ENCODE results near the gene CAPG. TPM values are rescaled to one million over a fixed set of nuclear protein-coding genes. Genes with fewer than 3 reads are reported as not detected.

Gene CAPG
- total and polyA plus RNA-seq, 2 of the 4 experiments (the other 2 are of a cell fraction): 79.9 to 98.3 TPM

- H3K18ac ChIP-seq (ENCODE audit: low read depth, low read length): peak overlapping the region; percentile 80
- H2AK9ac ChIP-seq (replicated peaks; ENCODE audit: low read depth, low read length, poor library complexity): peak overlapping the region; percentile 89
- no peaks in the 10 kb centered on the region for H3K9me3 ChIP-seq (ENCODE audit: control insufficient read depth, insufficient read depth, low read length)
- H4K20me1 ChIP-seq (ENCODE audit: insufficient read depth, low read length): no peaks in the 10 kb centered on the region
- peak overlapping the region; percentile 99 for H3K4ac ChIP-seq (ENCODE audit: low read depth, low read length)
- H3K14ac ChIP-seq (replicated peaks; ENCODE audit: low read depth, low read length): peak overlapping the region; percentile 100
- no peak for ATAC-seq (ENCODE audit: low read depth)
- H3K27ac ChIP-seq (ENCODE audit: insufficient read depth, low read length): peak overlapping the region; percentile 93
- peak overlapping the region; percentile 99 for H4K91ac ChIP-seq (ENCODE audit: insufficient read depth, low read depth, low read length)
- H3K9me1 ChIP-seq (ENCODE audit: insufficient read depth, low read length): peaks cover 16% of the 10 kb centered on the region
- peak overlapping the region; percentile 94 to 100 for H4K8ac ChIP-seq (ENCODE audit: low read depth in 2 of 2, low read length in 2 of 2)
- peak overlapping the region; percentile 99 for H2BK120ac ChIP-seq (ENCODE audit: low read depth, low read length)
- ChIA-PET CTCF (interaction anchor here (1.3 to 3.6 kb wide), 4 partner anchors 88 to 218 kb away, joined by 3 to 46 read pairs (median 6); no protein-coding TSS in a partner anchor), POLR2A (ENCODE audit: unreplicated experiment) (interaction anchor here (0.8 to 3.0 kb wide), 7 partner anchors 120 to 181 kb away, joined by 3 to 16 read pairs (median 5); partner anchors contain the start of gene MAT2A)
- peak overlapping the region; percentile 57 for H2BK20ac ChIP-seq (ENCODE audit: low read depth, low read length)
- H3K23ac ChIP-seq (ENCODE audit: low read depth, low read length): peak overlapping the region; percentile 98
- peak overlapping the region; percentile 96 for H3K4me2 ChIP-seq (ENCODE audit: low read depth, low read length)
- WGBS, 2 experiments (ENCODE audit: extremely low coverage in 2 of 2, insufficient read length in 1 of 2): 42% methylated on average over 10 of the region's 17 CpGs; no CpG with 5 or more reads in 1 of the 2 experiments
- peak overlapping the region; percentile 96 for H2AFZ ChIP-seq (replicated peaks; ENCODE audit: low read length, poor library complexity)
- H2BK5ac ChIP-seq (ENCODE audit: low read depth, low read length, poor library complexity, severe bottlenecking): peak overlapping the region; percentile 91
- no peak for DNase-seq
- H4K5ac ChIP-seq (ENCODE audit: low read depth, low read length): peak overlapping the region; percentile 95
- no peaks in the 10 kb centered on the region for H3K27me3 ChIP-seq (ENCODE audit: control insufficient read depth, insufficient read depth, low read length)
- intact Hi-C loops (cut with micrococcal nuclease) (no loop called here), in situ Hi-C loops (cut with MboI; ENCODE audit: low sequenced_read_pairs) (no loop called here), dilution Hi-C loops (cut with HindIII; ENCODE audit: low sequenced_read_pairs, unreplicated experiment) (no loop called here)
- peak overlapping the region; percentile 54 for H3K4me3 ChIP-seq (ENCODE audit: insufficient read depth, low read depth, low read length)
- TF ChIP-seq NFE2L2 (IDR thresholded peaks at IDR 0.05; ENCODE audit: low read depth, low read length) (no peak), RAD21 (IDR thresholded peaks at IDR 0.05; ENCODE audit: low read length) (no peak), FOS (IDR thresholded peaks at IDR 0.05; ENCODE audit: low read depth, low read length) (no peak), SMC3 (IDR thresholded peaks at IDR 0.05; ENCODE audit: low read depth, low read length) (no peak), CEBPB (IDR thresholded peaks at IDR 0.05; ENCODE audit: low read depth, low read length) (no peak), MXI1 (IDR thresholded peaks at IDR 0.05; ENCODE audit: borderline replicate concordance, low read depth, low read length) (no peak), RFX5 (IDR thresholded peaks at IDR 0.05; ENCODE audit: low read depth, low read length) (no peak), ELK1 (IDR thresholded peaks at IDR 0.05; ENCODE audit: borderline replicate concordance, low read depth, low read length) (no peak)
- H3K4me1 ChIP-seq (ENCODE audit: control insufficient read depth, insufficient read depth, low read length): peaks cover 23% of the 10 kb centered on the region
- H2AK5ac ChIP-seq (ENCODE audit: low read depth, low read length): peak overlapping the region; percentile 97
- no TSS peak for BruUV-seq (replicated peaks)
- H3K79me1 ChIP-seq (ENCODE audit: low read depth in 1 of 2, low read length in 2 of 2): peaks cover 0 to 37% of the 10 kb centered on the region in 2 experiments; a peak in 2 of 4 replicates
- H3K56ac ChIP-seq (ENCODE audit: extremely low read depth, insufficient read depth, low read length): peak overlapping the region; percentile 76
- peak overlapping the region; percentile 82 for H3K9ac ChIP-seq (ENCODE audit: low read depth, low read length)
- H2BK15ac ChIP-seq (ENCODE audit: low read depth, low read length): peak overlapping the region; percentile 2; the same call in 1 of the 3 replicates
- H3K36me3 ChIP-seq (ENCODE audit: control insufficient read depth, insufficient read depth, low read length): no peaks in the 10 kb centered on the region
Observed at GRCh38 chr2:85419009-85419675, 9.0 kb upstream of the CAPG start.

Measured in IMR-90 (cell line).